ENCODE data around the gene FOXF1. TPM values are rescaled to one million over a fixed set of nuclear protein-coding genes. Genes with fewer than 3 reads are reported as not detected.

FOXF1 gene
- total RNA-seq, 1 experiment from 2014 or later, result not detected

GRCh38 chr16:86538196-86538780, 28.0 kb downstream of the FOXF1 start (continued):
- TF ChIP-seq NFATC4 (CRISPR knock-in tag; IDR thresholded peaks at IDR 0.05) (no peak), ZNF121 (CRISPR knock-in tag; IDR thresholded peaks at IDR 0.05) (no peak), E2F5 (CRISPR knock-in tag; IDR thresholded peaks at IDR 0.05) (no peak), ZNF138 (CRISPR knock-in tag; conservative IDR thresholded peaks at IDR 0.05) (no peak), NR2C2 (CRISPR knock-in tag; IDR thresholded peaks at IDR 0.05) (no peak)

GRCh38 chr16:86540894-86541293, 30.6 kb downstream of the FOXF1 start:
- Mint-ChIP-seq H3K27me3 (ENCODE audit: low read depth) (no peaks in the 10 kb centered on the region), H3K4me1 (no peaks in the 10 kb centered on the region), H3K36me3 (peaks cover 30% of the 10 kb centered on the region), H3K9me3 (peaks cover 3% of the 10 kb centered on the region; the same call in 1 of the 2 replicates), H3K4me3 (no peak overlapping the region), H3K27ac (no peak overlapping the region)
- DNase-seq (ENCODE audit: low spot score) (no peak), ATAC-seq (no peak)
- TF ChIP-seq IRF2 (CRISPR knock-in tag; IDR thresholded peaks at IDR 0.05; ENCODE audit: borderline replicate concordance, low read depth) (no peak), ATF6 (CRISPR knock-in tag; IDR thresholded peaks at IDR 0.05) (no peak), FOXP1 (CRISPR knock-in tag; IDR thresholded peaks at IDR 0.05; ENCODE audit: borderline replicate concordance) (no peak), KAT7 (CRISPR knock-in tag; IDR thresholded peaks at IDR 0.05; ENCODE audit: borderline replicate concordance) (no peak)
- ChIA-PET POLR2A (interaction anchor here (1.1 kb wide), 1 partner anchor 10 kb away, joined by 3 read pairs; no protein-coding TSS in a partner anchor), CTCF (interaction anchor here (1.3 kb wide), 1 partner anchor 10 kb away, joined by 3 read pairs; no protein-coding TSS in a partner anchor)

- no peak overlapping the region for H3K27ac Mint-ChIP-seq
- H3K4me3 Mint-ChIP-seq, result no peak overlapping the region
- no peak for ATAC-seq
- no peaks in the 10 kb centered on the region for H3K4me1 Mint-ChIP-seq
- ChIA-PET CTCF (interaction anchor here (1.3 kb wide), 1 partner anchor 10 kb away, joined by 3 read pairs; no protein-coding TSS in a partner anchor), POLR2A (interaction anchor here (1.1 kb wide), 1 partner anchor 11 kb away, joined by 3 read pairs; no protein-coding TSS in a partner anchor)
- DNase-seq (ENCODE audit: low spot score), result no peak
- peaks cover 3% of the 10 kb centered on the region; the same call in 1 of the 2 replicates for H3K9me3 Mint-ChIP-seq
- H3K27me3 Mint-ChIP-seq (ENCODE audit: low read depth), result no peaks in the 10 kb centered on the region
- peaks cover 27% of the 10 kb centered on the region for H3K36me3 Mint-ChIP-seq
- TF ChIP-seq PRDM15 (CRISPR knock-in tag; IDR thresholded peaks at IDR 0.05) (no peak), ZMAT4 (CRISPR knock-in tag; IDR thresholded peaks at IDR 0.05) (no peak), FOXP4 (CRISPR knock-in tag; IDR thresholded peaks at IDR 0.05) (no peak), OVOL2 (CRISPR knock-in tag; IDR thresholded peaks at IDR 0.05; ENCODE audit: borderline replicate concordance) (no peak), CREB1 (CRISPR knock-in tag; IDR thresholded peaks at IDR 0.05) (no peak), ATF3 (CRISPR knock-in tag; conservative IDR thresholded peaks at IDR 0.05) (no peak), NFYB (CRISPR knock-in tag; conservative IDR thresholded peaks at IDR 0.05; ENCODE audit: low read depth) (no peak), ZNF138 (CRISPR knock-in tag; conservative IDR thresholded peaks at IDR 0.05) (no peak), ZNF232 (CRISPR knock-in tag; IDR thresholded peaks at IDR 0.05) (no peak)
These were observed 31.2 kb downstream of the FOXF1 start for GRCh38 chr16:86541560-86541959.

Measured in WTC11 (cell line).